Activated CD4-positive, alpha-beta T cell treated with anti-CD3 and anti-CD28 coated beads, Interleukin-2, amount 50 U/mL, for 16 hours (primary cell): ENCODE measurements around the gene ARHGAP15.
A peak's percentile ranks its signal among the peaks of the same experiment; 100 is the strongest.

ENCODE experiments used
- DNase-seq: peaks from one replicate; pipeline ENCODE4 v3.0.0-alpha.2; 2020

ARHGAP15 gene

GRCh38 chr2:143229952-143230351 lies 100.7 kb downstream of the ARHGAP15 start:
- DNase-seq: no peak

GRCh38 chr2:143230506-143231253 lies 101.5 kb downstream of the ARHGAP15 start:
- no peak for DNase-seq

GRCh38 chr2:143231254-143231645 lies 102.0 kb downstream of the ARHGAP15 start:
- DNase-seq: no peak

- DNase-seq: no peak
These were observed 108.0 kb downstream of the ARHGAP15 start for GRCh38 chr2:143237146-143237777.

- no peak for DNase-seq
These were observed 112.3 kb downstream of the ARHGAP15 start for GRCh38 chr2:143241403-143242088.

- no peak for DNase-seq
These were observed 117.0 kb downstream of the ARHGAP15 start for GRCh38 chr2:143246246-143246645.

GRCh38 chr2:143246815-143247744 lies 117.9 kb downstream of the ARHGAP15 start:
- DNase-seq: no peak

- no peak for DNase-seq
These were observed 119.4 kb downstream of the ARHGAP15 start for GRCh38 chr2:143248631-143249030.

- no peak for DNase-seq
These were observed 122.5 kb downstream of the ARHGAP15 start for GRCh38 chr2:143251681-143252080.

- DNase-seq: peak; percentile 42
These were observed 123.1 kb downstream of the ARHGAP15 start for GRCh38 chr2:143252138-143252907.

GRCh38 chr2:143254110-143254509 lies 124.9 kb downstream of the ARHGAP15 start:
- DNase-seq: peak; percentile 41

- no peak for DNase-seq
These were observed 125.9 kb downstream of the ARHGAP15 start for GRCh38 chr2:143255086-143255485.

- peak; percentile 75 for DNase-seq
These were observed 126.7 kb downstream of the ARHGAP15 start for GRCh38 chr2:143255899-143256298.

GRCh38 chr2:143258126-143258892 lies 129.1 kb downstream of the ARHGAP15 start:
- peak; percentile 73 for DNase-seq

- peak; percentile 82 for DNase-seq
These were observed 130.2 kb downstream of the ARHGAP15 start for GRCh38 chr2:143259368-143259958.

GRCh38 chr2:143261986-143262385 lies 132.8 kb downstream of the ARHGAP15 start:
- peak; percentile 83 for DNase-seq

- DNase-seq: peak; percentile 41
These were observed 133.2 kb downstream of the ARHGAP15 start for GRCh38 chr2:143262389-143262788.

GRCh38 chr2:143263066-143263625 lies 133.9 kb downstream of the ARHGAP15 start:
- no peak for DNase-seq

- no peak for DNase-seq
These were observed 135.6 kb downstream of the ARHGAP15 start for GRCh38 chr2:143264851-143265250.

- DNase-seq: no peak
These were observed 150.5 kb downstream of the ARHGAP15 start for GRCh38 chr2:143279672-143280071.
